Adrenal gland (tissue), 5 donors: Measurements from ENCODE around the gene MANSC4.
"Not testable (repeated sequence)": the region's sequence is repeated elsewhere in the genome, so short reads cannot be mapped to it uniquely, and the experiment has no call there.

Experiments
- CTCF ChIP-seq, 6 experiments: fragments of 450-650 bp in 4 of 6; fragments of 200-600 bp in 2 of 6; sonication (generic) in 1 of 6; IDR thresholded peaks; 1 replicate in 5 of 6; 2 replicates in 1 of 6; pipeline versions ENCODE4 v1.5.1 to v1.8.0; 2016 to 2021; ENCODE audit warnings: antibody characterized with exemption in 6 of 6, mild to moderate bottlenecking in 2 of 6, moderate library complexity in 1 of 6
- POLR2A ChIP-seq, 2 donors: fragments of 450-650 bp; IDR thresholded peaks; one replicate each; pipeline ENCODE4 v1.6.1; 2017; ENCODE audit warnings: antibody characterized with exemption in 2 of 2, mild to moderate bottlenecking in 2 of 2, moderate library complexity in 1 of 2
- donor health status: DM: no; HTN: no; CAD: no.

DNA sequence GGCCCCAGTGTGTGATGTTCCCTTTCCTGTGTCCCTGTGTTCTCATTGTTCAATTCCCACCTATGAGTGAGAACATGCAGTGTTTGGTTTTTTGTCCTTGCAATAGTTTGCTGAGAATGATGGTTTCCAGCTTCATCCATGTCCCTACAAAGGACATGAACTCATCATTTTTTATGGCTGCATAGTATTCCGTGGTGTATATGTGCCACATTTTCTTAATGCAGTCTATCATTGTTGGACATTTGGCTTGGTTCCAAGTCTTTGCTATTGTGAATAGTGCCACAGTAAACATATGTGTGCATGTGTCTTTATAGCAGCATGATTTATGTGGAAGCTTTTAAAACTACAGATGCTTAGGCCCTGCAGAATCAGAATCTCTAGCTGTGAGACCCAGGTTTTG, 34.3 kb downstream of the MANSC4 start:
- not testable (repeated sequence) for TF ChIP-seq CTCF, POLR2A (IDR thresholded peaks at IDR 0.05)
